Progenitor cell of endocrine pancreas (in vitro differentiated cells): ENCODE data around the gene ATF4. TPM values are rescaled to one million over a fixed set of nuclear protein-coding genes. Genes with fewer than 3 reads are reported as not detected.
A peak's percentile ranks its signal among the peaks of the same experiment; 100 is the strongest.

ENCODE experiments used
- DNase-seq: peaks from one replicate; pipeline ENCODE4 v3.0.0; 2021; ENCODE audit warnings: low spot score; ENCODE audit not compliant: unreplicated experiment
- H3K27ac Mint-ChIP-seq: 2 replicates; pipeline ENCODE4 v1.8.0; 2021; ENCODE audit warnings: mild to moderate bottlenecking, moderate library complexity, mixed read lengths
- H3K27me3 Mint-ChIP-seq: 2 replicates; pipeline ENCODE4 v1.8.0; 2021; ENCODE audit warnings: mixed read lengths
- H3K36me3 Mint-ChIP-seq: 2 replicates; pipeline ENCODE4 v1.8.0; 2022; ENCODE audit warnings: mixed read lengths; ENCODE audit not compliant: insufficient read depth
- H3K4me1 Mint-ChIP-seq: 2 replicates; pipeline ENCODE4 v1.8.0; 2021; ENCODE audit warnings: low read depth, mixed read lengths
- H3K4me3 Mint-ChIP-seq: 2 replicates; pipeline ENCODE4 v1.8.0; 2021; ENCODE audit warnings: low read depth, mild to moderate bottlenecking, moderate library complexity, mixed read lengths
- H3K9me3 Mint-ChIP-seq: 2 replicates; pipeline ENCODE4 v1.8.0; 2021; ENCODE audit warnings: low read depth, mixed read lengths
- total RNA-seq: library from RNA; stranded (reverse); gene quantifications from 2 replicates; pipeline ENCODE4 v1.2.1, GENCODE V29; 2021
- TF ChIP-seq, protein P1 (sequence below): fragments of 200-600 bp; sonication (generic); IDR thresholded peaks from one replicate; pipeline ENCODE4 v1.5.0; 2021; ENCODE audit warnings: antibody characterized with exemption, mild to moderate bottlenecking; ENCODE audit not compliant: unreplicated experiment

The ATF4 gene
- total RNA-seq, 1 donor from 2014 or later = 332 TPM

- DNase-seq = no peak
- H3K27me3 Mint-ChIP-seq = no peaks in the 10 kb centered on the region
- H3K9me3 Mint-ChIP-seq = no peaks in the 10 kb centered on the region
- TF ChIP-seq, protein P1, sequence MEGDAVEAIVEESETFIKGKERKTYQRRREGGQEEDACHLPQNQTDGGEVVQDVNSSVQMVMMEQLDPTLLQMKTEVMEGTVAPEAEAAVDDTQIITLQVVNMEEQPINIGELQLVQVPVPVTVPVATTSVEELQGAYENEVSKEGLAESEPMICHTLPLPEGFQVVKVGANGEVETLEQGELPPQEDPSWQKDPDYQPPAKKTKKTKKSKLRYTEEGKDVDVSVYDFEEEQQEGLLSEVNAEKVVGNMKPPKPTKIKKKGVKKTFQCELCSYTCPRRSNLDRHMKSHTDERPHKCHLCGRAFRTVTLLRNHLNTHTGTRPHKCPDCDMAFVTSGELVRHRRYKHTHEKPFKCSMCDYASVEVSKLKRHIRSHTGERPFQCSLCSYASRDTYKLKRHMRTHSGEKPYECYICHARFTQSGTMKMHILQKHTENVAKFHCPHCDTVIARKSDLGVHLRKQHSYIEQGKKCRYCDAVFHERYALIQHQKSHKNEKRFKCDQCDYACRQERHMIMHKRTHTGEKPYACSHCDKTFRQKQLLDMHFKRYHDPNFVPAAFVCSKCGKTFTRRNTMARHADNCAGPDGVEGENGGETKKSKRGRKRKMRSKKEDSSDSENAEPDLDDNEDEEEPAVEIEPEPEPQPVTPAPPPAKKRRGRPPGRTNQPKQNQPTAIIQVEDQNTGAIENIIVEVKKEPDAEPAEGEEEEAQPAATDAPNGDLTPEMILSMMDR = no peak
- H3K27ac Mint-ChIP-seq = peak overlapping the region; percentile 69
- no peak overlapping the region for H3K4me3 Mint-ChIP-seq
- H3K4me1 Mint-ChIP-seq = no peaks in the 10 kb centered on the region
- no peaks in the 10 kb centered on the region for H3K36me3 Mint-ChIP-seq
Measured at GRCh38 chr22:39482768-39483167, 37.6 kb upstream of the ATF4 start.

DNA sequence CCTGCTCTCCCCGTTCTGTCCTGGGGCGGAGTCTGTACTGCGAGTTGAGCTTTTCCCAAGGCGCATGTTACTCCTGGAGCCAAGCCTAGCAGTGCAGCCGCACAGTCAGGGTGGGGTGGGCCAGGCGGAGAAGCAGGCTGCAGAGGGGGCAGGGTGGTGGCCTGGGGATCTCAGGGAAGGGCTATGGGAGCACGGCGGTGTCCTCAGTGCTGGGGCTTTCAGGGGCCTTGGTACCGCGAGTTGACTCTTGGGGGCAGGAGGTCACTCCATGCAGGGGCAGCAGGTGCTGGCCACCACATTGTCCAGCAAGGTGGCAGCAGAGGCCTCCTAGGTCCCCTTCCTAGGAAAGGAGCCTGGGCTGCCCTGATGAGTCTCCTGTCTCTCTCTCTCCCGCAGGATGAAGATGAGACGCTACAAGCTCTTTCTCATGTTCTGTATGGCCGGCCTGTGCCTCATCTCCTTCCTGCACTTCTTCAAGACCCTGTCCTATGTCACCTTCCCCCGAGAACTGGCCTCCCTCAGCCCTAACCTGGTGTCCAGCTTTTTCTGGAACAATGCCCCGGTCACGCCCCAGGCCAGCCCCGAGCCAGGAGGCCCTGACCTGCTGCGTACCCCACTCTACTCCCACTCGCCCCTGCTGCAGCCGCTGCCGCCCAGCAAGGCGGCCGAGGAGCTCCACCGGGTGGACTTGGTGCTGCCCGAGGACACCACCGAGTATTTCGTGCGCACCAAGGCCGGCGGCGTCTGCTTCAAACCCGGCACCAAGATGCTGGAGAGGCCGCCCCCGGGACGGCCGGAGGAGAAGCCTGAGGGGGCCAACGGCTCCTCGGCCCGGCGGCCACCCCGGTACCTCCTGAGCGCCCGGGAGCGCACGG is 33.2 kb upstream of the ATF4 start:
- Mint-ChIP-seq H3K4me3 (no peak overlapping the region), H3K27me3 (no peaks in the 10 kb centered on the region), H3K4me1 (no peaks in the 10 kb centered on the region), H3K9me3 (no peaks in the 10 kb centered on the region), H3K36me3 (peaks cover 6% of the 10 kb centered on the region), H3K27ac (peak overlapping the region; percentile 22)
- TF ChIP-seq, protein P1 = no peak
- no peak for DNase-seq

- DNase-seq = no peak
- H3K36me3 Mint-ChIP-seq = peaks cover 6% of the 10 kb centered on the region
- H3K4me1 Mint-ChIP-seq = no peaks in the 10 kb centered on the region
- no peak overlapping the region for H3K4me3 Mint-ChIP-seq
- no peaks in the 10 kb centered on the region for H3K27me3 Mint-ChIP-seq
- no peaks in the 10 kb centered on the region for H3K9me3 Mint-ChIP-seq
- TF ChIP-seq, protein P1 = no peak
- H3K27ac Mint-ChIP-seq = no peak overlapping the region
Measured at GRCh38 chr22:39487826-39488520, 32.4 kb upstream of the ATF4 start.

DNA sequence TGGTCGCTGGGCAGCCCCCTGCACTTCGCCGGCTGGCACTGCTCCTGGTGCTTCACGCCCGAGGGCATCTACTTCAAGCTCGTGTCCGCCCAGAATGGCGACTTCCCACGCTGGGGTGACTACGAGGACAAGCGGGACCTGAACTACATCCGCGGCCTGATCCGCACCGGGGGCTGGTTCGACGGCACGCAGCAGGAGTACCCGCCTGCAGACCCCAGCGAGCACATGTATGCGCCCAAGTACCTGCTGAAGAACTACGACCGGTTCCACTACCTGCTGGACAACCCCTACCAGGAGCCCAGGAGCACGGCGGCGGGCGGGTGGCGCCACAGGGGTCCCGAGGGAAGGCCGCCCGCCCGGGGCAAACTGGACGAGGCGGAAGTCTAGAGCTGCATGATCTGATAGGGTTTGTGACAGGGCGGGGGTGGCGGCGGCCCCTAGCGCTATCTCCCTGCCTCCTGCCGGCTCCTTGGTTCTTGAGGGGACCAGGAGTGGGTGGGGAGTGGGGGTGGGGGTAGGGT is 31.7 kb upstream of the ATF4 start:
- H3K27me3 Mint-ChIP-seq = no peaks in the 10 kb centered on the region
- H3K9me3 Mint-ChIP-seq = no peaks in the 10 kb centered on the region
- no peak for DNase-seq
- no peaks in the 10 kb centered on the region for H3K4me1 Mint-ChIP-seq
- no peak overlapping the region for H3K27ac Mint-ChIP-seq
- TF ChIP-seq, protein P1 = no peak
- H3K36me3 Mint-ChIP-seq = peaks cover 6% of the 10 kb centered on the region
- no peak overlapping the region for H3K4me3 Mint-ChIP-seq
